GM18870 (cell line): Measurements from ENCODE around the gene ALPL.
A peak's percentile ranks its signal among the peaks of the same experiment; 100 is the strongest.

Experiments used
- ATAC-seq: cut with Tn5 transposase; IDR thresholded peaks from one replicate; pipeline ENCODE4 v1.9.1; 2021; ENCODE audit warnings: moderate library complexity; ENCODE audit not compliant: unreplicated experiment

The ALPL gene

GRCh38 chr1:21596174-21596573 is 87.0 kb downstream of the ALPL start:
- ATAC-seq: no peak

- ATAC-seq: no peak
These were observed 87.4 kb downstream of the ALPL start for GRCh38 chr1:21596628-21597027.

- ATAC-seq: no peak
These were observed 88.5 kb downstream of the ALPL start for GRCh38 chr1:21597753-21598152.

- ATAC-seq: no peak
These were observed 89.2 kb downstream of the ALPL start for GRCh38 chr1:21598417-21598816.

GRCh38 chr1:21598904-21599303 is 89.7 kb downstream of the ALPL start:
- no peak for ATAC-seq

- ATAC-seq: no peak
These were observed 90.2 kb downstream of the ALPL start for GRCh38 chr1:21599402-21599801.

- no peak for ATAC-seq
These were observed 92.2 kb downstream of the ALPL start for GRCh38 chr1:21601278-21602048.

GRCh38 chr1:21603177-21604138 is 94.2 kb downstream of the ALPL start:
- ATAC-seq: no peak

GRCh38 chr1:21604208-21604957 is 95.2 kb downstream of the ALPL start:
- ATAC-seq: no peak

GRCh38 chr1:21605012-21605715 is 95.9 kb downstream of the ALPL start:
- ATAC-seq: no peak

GRCh38 chr1:21605964-21606705 is 96.9 kb downstream of the ALPL start:
- no peak for ATAC-seq

- ATAC-seq: peak; percentile 64
These were observed 98.6 kb downstream of the ALPL start for GRCh38 chr1:21607549-21608529.

GRCh38 chr1:21608798-21609197 is 99.6 kb downstream of the ALPL start:
- ATAC-seq: no peak

- ATAC-seq: no peak
These were observed 100.8 kb downstream of the ALPL start for GRCh38 chr1:21610027-21610426.

GRCh38 chr1:21610989-21611785 is 102.0 kb downstream of the ALPL start:
- no peak for ATAC-seq

GRCh38 chr1:21612057-21612456 is 102.8 kb downstream of the ALPL start:
- ATAC-seq: no peak

GRCh38 chr1:21613072-21613867 is 104.0 kb downstream of the ALPL start:
- no peak for ATAC-seq
